GM21367 (cell line): ENCODE data around the gene IMMP2L.

Experiments used
- ATAC-seq: cut with Tn5 transposase; IDR thresholded peaks from one replicate; pipeline ENCODE4 v1.9.1; 2021; ENCODE audit not compliant: unreplicated experiment

The IMMP2L gene

DNA sequence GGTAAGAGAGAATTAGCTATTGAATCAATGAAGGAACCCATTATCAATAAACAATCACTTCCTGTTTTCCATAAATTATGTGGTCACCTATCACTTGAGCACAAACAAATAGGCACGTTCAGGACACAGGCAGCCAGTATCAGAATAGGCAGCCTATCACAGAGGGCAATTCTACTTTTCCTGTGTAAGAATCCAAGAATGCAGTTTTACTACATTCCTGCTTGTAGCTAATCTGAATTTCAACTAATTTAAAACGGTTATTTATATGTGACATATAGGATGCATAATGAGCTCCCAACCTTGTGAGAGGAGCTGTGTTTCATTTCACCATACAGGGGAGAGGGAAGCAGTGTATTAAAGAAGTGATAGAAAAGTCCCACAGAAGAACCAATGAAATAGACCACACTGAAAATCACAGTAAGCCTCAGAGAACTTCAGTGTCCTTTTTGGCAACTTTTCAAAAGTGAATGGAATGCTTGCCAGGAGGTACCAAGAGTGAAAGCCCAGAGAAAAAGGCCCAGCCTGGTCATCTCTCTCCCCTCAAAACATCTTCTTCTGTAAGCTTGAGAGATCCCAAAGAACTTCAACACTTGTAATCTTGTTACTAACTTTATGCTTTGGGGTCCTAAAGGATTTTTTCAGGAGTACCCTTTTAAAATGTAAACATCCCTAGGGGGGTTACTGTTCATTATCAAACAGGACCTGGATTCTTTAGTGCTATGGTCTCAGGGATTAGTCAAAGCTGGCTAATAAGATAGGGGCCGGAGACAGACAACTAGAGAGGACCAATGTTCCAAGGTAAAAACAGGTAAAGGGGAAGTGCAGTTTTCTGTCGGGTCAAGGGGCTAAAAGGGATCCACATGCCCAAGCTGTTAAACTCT, 1.3 kb downstream of the IMMP2L start:
- no peak for ATAC-seq

DNA sequence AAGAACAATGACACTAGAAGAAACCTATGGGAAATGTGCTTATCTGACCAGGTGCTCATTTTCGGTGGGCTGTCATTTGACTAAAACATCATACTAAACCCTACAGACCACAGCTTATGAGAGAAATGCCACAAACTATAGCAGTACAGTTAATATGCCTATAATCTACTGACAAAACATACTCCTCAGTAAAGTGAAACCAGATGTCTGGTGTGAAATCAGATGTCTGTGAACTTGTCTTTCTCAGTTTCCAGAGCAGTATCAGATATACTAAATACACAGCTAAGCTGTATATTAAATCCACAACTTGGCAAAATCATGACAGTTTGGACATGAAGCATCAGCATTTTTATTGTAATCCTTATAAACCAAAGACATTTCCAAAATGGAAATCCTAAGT, 3.3 kb downstream of the IMMP2L start:
- peak; percentile 70 for ATAC-seq

DNA sequence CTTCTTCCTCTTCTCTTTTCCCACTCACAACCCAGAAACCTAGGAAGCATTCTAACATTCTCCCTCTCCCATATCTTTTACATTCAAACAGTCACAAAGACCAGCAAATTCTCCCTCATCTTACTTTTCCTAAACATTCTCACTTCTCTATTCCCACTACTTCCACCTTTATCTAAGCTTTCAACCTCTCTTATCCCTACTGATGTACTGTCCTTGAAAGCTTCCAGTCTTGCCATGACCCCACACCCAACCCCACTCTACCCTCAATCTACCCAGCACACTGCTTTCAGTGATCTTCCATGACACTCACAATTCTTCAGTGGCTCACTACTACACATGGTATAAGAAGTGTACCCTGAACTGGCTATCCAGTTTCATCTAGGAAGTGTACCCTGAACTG, 5.3 kb downstream of the IMMP2L start:
- no peak for ATAC-seq

DNA sequence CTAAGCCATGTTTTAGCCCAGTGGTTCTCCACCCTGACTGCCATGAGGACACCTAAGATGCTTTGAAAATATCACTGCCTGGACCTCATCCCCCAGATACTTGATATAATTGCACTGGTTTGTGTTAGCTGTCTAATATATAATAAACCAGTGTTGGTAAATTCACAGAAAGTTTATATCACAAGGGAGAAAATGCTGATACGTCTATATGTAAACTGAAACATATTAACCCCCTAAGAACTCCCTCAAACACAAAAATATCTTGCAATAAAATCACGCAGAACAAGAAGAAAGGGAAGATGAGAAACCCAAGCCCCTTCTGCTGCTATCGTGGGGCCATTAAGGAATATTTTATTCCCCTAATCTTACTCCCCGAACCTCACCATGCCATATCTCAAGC, 8.2 kb downstream of the IMMP2L start:
- ATAC-seq, result no peak

DNA sequence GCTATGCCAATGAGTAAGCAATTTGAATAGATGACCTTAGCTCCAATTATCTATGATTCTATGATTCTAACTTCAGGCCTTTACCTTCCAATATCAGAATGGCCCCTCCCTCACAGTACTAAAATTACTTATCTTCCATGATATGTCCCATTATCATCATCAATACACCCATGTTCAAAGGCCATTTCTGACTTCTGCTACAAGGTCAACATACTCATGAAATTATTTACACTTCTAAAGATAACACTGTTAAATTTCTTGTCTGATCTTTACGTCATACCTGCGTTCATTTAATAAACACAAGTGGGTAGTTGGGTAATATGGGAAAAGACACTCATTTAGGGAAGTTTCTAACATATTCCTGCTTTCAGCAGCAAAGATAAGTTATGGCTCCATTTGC, 21.2 kb downstream of the IMMP2L start:
- no peak for ATAC-seq

DNA sequence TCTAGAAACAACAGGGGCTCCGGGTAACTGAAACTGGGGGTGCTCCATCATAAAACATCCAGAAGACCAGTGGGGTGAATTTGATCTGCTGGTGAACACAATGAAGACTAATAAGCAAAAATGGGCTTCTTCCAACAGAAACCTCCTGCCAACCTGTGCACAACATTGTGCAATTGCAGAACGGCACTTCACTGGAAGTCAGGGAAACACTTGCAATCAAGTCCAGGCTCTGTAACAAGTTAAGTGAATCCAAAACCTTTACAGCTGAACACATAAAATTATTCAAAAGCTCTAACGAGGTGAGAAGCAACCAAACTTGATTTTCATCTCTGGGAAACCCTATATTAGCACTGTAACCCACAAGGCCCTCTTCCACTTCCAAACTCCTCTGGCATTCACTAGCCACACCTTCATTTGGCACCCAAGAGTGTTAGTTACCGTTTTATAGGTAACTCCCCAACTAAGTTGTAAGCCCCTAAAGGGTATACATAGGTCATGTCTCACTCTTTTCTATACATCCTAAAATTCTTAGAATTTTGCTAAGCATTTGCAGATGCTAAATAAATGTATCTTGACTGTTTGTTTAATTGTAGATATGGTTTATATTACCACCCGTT, 22.0 kb downstream of the IMMP2L start:
- no peak for ATAC-seq

DNA sequence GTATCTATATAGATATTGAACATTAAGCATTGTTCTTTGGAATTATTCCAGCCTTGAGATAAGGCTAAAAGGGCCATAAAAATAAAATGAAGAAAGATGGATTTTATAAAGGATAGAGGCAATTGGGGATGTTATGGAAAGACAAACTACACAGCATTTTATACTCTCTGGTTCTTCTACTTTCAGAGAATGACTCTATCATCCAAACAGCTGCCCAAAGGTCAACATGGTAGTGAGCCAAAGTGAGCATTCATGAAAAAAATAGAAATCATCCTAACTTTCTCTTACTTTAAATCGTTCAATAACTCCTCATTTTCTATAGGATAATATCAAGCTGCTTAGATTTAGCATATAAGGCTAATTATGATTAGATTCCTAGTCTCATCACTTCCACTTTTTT, 25.2 kb downstream of the IMMP2L start:
- ATAC-seq, result no peak

DNA sequence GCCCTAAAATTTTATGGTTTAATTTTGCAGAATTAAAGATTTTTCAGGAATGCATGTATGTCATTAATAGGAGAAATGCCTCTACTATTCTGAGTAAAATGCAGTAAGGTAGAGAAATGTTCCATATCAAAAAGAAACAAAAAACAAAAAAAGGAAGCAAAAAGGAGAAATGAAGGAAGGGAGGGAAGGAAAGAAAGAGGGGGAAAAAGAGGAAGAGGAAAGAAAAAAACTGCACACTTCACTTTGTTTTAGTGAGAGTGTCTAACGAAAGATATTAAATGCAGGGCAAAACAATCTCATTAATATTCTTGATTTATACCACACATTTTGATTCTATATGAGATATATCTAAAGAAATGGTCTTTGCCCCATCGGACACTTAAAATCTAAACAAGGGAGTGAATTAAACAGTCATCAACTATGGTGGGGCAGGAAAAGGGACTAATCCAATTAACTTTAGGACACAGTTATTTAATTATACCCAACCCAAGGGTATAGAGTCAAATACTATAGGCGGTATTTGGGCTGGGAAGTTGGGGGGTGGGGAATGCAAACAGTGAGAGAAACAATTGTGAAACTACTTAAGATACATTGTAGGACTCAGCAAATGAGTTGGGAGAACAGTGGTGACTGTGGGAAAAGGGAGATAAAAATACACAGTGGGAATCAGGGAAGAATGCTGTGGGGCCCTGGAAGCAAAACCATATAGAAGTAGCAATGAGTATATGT, 27.0 kb downstream of the IMMP2L start:
- ATAC-seq, result no peak

DNA sequence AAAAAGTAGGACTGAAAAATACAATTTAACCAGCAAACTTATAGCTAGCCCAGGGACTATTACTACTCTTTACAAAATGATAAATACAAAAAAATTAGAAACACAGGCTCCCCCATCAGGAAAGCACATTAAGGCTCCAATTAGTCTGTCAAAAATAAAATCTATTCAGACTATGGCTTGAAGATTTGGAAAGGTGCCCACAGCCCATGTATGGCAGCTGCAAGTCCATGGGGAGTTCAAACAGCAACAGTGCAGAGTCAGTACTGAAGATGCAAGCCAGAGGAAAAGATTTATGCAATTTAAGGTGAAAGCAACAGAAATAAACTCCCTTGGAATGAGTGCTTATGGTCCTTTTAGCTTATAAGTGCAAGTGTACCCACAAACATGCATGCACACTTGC, 29.7 kb downstream of the IMMP2L start:
- ATAC-seq, result no peak

DNA sequence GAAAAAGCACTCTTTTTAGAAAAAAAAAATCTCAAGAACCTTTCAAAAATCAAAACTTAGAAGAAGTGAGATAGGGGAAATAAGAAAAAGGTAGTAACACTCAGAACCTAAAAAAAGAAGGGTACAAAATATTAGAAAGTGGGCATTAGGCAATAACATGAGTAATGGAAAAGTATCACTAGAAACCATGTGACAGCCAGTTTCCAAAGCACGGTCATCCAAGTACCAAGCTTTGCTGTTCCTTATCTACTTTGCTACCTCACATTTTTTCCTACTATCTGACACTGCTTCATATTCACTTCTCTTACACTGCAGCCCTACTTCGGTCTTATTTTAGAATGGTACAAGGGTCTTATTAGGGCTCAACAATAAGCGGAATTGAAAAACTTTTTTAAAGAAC, 30.3 kb downstream of the IMMP2L start:
- ATAC-seq, result no peak

DNA sequence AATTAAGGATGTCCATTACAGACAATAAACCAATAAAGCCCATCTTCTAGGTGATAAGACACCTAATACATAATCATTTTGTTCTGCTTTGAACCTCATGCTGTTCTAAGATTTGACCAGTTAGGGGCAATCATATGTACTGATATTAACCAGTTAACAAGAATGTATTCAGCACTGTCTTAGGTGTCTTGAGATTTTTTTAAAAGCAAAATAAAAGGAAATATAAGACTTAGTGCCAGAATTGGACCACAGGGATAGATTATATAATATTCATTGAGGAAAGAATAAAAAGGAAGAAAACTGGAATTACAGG, 32.0 kb downstream of the IMMP2L start:
- no peak for ATAC-seq

DNA sequence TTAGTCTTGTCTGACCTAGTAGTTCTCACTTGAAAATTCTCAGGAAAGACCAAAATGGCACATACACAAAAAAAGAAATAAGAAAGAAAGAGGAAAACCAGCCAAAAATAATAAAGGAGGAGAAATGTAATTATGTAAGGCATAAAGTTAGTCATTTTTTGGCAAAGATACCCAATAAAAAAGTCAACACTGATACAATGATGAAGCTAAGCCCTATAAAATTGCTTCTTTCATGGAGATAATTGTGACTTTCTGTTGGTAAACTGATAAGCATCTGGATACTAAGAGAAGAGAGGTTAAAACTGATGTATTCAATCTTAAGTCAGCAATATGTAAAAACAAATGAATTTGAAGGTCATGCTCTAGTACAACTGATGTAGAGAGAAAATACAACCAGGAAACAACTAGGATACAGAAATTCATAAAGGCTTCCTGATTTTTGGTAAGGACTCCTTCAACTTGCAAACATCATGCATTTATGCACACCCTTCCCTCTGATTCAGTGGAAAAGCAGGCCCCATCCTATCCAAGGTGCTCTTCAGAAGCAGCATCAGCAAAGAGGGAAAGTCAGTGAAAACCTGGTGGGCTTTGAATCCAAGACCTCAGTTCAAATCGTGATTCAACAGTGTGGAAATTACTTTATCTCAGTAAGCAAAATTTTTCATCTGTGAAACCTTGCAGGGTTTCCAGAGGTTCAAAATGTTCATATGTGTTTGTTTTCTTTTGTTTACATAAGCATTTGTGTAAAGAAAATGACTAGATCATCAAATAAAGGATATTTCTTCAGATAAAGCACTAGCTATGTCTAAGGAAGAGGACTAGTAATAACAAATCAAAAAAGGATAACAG, 32.6 kb downstream of the IMMP2L start:
- no peak for ATAC-seq

DNA sequence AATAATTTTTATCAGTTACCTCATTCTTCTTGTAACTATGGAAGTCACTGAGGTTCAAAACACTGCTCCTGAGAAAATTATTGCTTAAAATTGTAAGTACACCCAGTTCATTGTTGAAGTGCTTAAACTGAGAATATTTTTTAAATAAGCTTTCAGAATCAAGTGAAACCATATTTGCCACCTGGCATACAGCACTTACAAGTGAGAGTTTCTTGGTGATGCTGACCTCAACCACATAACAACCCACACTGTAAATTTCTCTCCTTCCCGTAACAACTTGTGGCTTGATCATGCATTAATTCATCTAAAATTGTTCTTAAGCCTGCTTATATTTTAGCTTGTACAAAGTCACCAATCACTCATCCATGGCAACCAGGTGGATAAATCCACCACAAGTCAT, 34.0 kb downstream of the IMMP2L start:
- ATAC-seq, result peak; percentile 53

DNA sequence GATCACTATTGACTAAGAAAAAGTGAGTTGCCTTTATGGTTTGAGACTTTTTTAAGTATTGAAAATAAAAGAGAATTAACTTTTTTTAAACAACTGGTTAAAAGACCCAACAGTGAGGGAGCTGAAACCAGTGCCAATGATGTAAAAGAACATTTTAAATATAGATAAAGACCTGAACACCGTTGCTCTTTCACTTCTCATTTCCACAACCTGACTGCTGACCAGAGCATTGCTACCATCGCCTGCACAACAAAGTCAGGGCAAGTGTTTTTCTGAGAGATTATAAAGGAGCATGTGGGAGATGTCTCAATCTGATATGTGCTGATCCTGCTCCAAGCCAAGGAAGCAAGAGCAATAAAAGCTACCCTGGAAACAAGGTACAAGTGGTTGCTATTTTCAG, 34.7 kb downstream of the IMMP2L start:
- peak; percentile 89 for ATAC-seq

DNA sequence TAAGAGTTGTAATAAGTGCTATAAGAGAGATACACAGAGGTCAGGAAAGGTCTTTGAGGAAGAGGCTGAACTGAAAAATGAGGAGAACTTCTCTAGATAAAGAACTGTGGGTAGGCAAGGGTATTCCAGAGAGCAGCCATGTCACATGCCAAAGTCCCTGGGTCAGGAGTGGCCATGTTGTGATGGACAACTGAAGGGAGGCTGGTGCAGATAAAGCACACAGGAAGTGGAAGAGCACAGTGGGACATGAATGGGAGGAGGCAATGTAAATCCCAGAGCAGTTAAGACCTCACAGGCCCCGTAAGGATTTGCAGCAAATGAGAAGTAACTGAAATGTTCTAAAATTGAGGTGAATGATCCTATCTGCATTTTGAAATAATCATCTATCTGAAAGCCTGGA, 37.2 kb downstream of the IMMP2L start:
- ATAC-seq, result no peak

DNA sequence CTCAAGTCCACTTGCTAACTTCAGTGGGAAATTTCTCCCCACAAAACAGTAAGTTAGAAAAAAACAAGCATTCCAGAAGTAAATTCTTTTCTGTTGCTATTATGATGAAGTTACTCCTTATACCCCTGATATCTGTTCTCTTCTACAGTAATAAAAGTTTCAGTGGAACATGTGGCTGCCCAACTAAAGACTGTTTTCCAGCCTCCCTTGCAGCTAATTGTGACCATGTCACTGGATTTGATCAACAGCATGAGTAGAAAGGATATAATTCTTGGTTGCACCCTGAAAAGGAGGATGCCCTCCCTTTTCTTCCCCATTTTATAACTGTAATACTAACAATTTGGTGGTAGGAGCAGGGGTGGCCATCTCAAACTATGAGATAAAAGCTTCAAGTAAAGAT, 40.6 kb downstream of the IMMP2L start:
- ATAC-seq, result no peak

DNA sequence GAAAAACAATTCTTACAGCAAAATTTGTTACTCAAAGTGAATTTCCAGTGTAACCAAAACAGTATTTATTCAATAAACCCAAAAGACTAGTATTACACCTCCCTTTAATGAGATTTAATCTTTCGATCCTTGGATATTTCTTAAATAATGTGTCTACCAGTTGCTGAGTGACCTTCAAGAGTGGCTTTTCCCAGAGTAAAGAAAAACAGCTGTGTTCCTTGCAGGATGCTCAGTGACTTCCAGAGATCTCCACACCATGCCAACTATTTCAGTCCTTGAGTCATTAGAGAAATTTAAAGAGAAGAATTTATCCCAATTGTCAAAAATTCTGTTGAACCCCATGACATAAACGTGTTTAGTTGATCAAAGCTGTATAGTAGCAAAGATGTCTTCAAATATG, 44.0 kb downstream of the IMMP2L start:
- ATAC-seq, result no peak

DNA sequence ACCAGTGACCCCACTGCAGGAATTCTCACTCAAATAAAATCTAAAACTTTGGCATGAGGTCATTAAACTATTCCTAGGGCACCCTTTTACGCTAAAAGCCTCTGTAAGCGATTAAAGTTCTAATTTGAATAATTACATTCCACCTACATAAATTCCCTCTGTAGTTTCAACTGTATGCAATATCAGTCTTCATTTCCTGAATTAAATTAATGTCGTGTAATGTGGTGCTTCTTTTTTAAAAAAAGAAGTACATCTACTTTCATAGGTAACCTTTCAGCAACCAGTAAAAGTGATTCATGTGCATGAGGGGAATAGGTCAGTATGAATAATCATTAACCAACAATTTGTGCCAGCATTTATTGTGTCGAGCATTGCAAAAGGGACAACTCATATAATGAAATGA, 44.7 kb downstream of the IMMP2L start:
- ATAC-seq, result no peak

DNA sequence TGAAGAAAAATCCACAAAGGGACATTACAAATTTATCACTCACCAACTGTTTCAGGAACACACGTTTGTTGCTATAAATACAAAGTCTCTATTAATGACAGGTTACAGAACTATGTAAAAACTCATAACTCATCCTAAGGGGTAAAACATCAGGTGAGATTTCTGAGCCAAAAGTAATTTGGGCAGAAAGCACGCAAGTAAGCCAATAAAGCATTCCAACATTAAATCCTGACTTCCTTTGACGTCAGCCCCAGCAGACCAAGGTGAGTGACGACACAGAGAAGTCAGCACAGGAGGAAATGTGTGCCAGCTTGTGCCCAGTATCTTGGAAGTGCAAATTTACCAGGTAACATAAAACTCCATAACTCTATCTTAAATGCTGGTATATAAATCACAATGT, 45.7 kb downstream of the IMMP2L start:
- ATAC-seq, result no peak

DNA sequence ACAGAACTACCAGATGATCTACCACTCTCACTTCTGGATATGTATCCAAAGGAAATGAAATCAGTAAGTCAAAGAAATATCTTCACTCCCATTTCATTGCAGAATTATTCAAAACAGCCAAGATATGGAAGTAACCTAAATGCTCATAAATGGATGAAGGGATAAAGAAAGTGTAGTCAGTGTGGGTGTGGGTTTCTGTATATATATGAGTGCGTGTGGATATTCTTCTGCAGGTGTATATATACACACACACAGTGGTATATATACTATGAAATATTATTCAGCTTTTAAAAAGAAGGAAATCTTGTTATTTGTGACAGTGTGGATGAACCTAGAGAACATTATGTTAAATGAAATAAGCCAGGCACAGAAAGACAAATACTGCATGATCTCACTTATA, 48.7 kb downstream of the IMMP2L start:
- no peak for ATAC-seq

DNA sequence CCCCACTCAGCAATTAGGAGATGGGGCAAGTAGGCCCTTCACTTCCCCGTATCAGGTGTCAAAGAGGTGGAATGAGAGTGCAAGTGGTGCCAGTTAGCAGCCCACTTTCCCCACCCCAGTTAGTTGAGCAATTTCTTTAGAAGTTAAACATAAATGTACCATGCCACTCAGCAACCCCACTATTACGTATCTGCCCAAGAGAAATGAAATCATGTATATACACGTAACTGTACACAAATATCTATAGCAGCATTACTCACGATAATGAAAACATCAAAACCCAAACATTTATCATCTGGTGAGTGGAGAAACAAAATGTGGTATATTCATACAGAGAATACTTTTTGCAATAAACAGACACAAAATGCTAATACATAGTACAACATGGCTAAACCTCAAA, 50.4 kb downstream of the IMMP2L start:
- ATAC-seq, result no peak
